ENCODE results near the gene MRPS34.

Gene MRPS34

DNA sequence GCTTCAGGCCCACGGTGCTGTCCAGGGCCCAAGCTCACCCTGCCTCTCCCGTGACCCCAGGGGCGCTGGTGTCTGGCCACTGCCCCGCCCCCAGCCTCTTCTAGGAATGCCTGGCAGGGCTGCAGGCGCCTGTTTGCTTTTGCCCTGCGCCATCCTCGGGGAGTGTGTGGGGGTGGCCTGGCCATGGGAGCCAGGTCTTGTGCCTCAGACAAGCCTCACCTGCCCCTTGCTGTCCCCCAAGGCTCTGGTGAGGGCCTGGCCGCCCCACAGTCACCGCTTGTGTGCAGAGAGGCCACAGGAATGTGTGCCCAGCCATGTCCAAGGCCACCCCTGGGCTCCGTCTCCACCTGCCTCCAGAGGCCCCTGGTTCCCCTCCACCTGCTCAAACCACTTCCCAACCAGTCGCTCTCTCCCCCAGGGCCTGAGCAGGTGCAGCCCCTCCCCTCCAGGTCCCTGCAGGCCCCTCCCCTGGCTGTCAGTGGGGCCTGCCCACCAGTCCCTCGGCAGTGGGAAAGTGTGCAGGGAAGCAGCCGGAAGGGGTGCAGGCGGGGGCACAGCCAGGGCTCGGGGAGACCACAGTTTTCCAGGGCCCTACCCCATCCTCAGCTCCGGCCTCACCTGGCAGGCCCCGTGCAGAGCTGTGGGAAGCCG is 21.4 kb upstream of the MRPS34 start:
- DNase-seq (ENCODE audit: low spot score): no peak

DNA sequence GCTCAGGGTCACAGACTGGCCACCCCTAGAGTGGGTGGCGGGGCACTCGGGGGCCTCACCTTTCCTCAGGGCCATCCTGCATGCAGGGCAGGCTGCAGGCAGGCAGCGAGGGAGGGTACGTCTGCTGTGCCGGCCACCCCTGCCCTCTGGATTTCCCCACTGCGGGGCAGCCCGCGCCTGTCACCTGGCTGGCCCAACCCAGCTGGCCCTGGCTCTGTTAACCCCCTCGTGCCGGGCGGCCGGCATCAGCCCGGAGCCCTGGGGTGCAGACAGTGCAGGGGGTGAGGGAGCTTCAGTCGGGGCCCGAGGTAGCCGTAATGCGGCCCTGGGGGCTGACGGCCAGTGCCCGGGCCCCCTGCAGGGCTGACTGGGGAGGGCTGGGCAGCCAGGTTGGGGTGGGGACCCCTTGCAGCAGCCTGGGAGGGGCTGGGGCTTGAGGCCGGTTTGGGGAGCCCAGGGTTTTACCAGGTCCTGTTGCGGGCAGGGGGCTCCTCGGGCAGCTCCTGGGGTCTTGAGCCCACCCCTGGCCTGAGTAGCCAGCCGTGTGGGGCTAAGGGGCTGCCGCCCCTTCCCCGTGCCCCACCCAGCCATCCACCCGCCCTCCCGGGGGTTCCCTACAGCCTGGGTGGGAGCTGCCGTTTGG is 20.8 kb upstream of the MRPS34 start, which contains the start of gene IGFALS:
IGFALS (minus strand) TSS at position 128 of the 643 bp plus-strand sequence; CDS start at position 75, 53 bp downstream.
- DNase-seq (ENCODE audit: low spot score): no peak

DNA sequence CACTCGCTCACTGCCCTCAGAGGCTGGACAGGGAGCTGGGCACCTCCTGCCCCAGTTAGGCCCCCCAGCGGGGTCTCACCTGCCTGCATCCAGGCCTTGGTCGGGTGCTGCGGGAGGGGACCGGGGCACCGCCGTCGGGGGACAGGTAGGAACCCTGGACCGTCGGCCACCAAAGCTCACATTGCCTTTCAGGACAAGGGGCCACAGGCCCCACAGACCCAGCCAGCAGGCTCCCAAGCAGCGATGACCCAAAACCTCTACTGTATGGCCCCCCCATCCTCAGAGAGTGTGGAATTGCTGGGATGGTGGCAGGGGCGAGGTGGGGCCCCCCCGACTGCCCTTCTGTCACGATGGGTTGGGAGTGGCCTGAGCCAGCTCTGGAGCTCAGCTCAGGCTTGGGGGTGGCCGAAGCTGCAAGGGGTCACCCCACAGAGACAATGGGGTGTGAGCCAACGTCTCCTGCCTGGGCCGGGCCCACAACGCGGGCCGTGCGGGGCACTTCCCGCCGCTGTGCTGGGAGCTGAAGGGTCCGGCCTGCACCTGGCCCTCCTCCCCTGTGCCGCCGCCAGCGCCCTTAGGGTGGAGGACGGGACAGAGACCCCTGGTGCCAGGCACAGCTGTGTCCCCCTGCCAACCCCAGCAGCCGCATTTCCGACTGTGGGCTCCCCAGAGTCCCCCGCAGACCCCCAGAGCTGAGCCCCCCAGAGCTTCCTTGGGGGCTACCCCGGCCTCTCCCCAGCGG is 20.1 kb upstream of the MRPS34 start:
- DNase-seq (ENCODE audit: low spot score): no peak

DNA sequence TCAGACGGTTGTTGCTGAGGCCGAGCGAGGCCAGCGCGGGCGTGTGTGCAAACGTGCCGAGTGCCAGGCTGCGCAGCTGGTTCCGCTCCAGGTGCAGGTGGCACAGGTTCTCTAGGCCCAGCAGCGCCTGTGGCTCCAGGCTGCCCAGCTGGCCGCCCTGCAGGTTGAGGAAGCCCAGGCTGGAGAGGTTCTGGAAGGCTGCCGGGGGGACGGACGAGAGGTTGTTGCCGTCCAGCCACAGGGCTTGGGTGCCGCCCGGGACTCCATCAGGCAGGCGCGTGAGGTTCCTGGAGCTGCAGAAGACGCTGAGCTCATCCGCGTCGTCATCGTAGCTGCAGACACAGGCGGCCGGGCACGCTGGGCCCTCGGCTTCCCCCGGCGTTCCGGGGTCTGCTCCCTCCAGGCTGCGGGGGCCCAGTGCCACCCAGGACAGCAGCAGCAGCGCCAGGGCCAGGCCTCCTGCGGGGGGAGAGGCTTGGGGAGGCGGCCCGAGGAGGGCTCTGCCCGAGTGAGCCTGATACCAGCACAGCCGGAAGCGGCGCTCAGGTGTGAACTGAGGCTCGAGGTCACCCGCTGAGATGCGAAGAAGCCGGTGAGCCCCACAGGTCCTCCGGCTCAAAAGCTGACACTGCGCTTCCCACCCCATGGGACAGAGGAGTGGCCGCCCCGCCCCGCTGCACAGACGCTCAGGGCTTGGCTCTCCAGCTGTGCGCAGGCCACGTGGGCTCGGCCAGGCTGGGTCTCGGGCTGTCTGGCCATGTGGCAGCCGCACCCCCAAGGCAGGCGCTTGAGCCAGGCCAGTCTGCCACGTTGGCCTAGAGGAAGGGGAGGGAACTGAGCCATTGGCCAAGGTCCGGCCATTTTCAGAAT is 19.2 kb upstream of the MRPS34 start:
- no peak for DNase-seq (ENCODE audit: low spot score)

DNA sequence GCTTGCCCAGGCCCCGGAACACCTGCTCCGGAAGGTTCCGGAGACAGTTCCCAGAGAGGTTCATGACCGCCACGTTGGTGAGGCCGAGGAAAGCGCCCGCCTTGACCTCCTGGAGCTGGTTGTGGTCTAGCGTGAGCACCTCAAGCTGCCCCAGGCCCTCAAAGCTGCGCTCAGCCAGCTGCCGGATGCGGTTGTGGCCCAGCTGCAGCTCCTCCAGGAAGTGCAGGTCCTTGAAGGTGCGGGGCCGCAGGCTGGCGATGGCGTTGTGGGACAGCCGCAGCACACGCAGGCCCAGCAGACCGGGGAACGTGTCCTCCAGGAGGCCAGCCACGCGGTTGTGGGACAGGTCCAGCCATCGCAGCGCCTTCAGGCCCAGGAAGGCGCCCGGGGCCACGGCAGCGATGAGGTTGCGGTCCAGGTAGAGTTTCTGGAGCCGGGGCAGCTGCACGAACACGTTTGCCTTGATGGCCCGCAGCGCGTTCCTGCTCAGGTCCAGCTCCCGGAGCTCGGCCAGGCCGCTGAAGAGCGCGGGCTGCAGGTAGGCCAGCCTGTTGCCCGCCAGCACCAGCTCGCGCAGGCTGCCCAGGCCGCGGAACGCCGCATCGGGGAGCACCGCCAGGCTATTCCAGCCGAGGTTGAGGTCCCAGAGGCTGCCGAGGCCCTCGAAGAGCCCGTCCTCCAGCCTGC is 18.5 kb upstream of the MRPS34 start:
- no peak for DNase-seq (ENCODE audit: low spot score)

DNA sequence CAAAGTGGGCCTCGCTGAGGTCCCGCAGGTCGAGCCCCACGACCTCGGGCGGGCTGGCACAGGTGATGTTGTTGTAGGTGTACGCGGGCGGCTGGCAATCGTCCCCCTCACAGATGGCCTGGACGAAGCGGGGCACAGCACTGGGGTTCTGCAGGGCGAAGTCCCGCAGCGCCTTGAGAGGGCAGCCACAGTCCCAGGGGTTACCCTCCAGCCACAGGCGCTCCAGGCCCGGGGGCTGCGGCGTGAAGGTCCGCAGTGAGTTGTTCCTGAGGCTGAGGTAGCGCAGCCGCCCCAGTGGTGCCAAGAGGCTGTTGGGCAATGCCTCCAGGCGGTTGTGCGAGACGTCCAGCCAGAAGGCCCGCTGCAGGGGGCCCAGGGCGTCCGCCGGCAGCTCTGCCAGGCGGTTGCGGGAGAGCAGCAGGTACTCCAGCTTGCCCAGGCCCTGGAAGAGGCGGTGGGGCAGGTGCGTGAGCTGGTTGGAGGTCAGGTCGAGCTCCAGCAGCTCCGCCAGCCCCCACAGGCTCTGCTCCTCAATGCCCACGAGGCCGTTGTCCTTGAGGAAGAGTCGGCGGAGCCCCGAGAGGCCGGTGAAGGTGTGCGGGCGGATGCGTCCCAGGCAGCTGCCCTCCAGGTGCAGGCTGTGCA is 17.8 kb upstream of the MRPS34 start:
- no peak for DNase-seq (ENCODE audit: low spot score)

DNA sequence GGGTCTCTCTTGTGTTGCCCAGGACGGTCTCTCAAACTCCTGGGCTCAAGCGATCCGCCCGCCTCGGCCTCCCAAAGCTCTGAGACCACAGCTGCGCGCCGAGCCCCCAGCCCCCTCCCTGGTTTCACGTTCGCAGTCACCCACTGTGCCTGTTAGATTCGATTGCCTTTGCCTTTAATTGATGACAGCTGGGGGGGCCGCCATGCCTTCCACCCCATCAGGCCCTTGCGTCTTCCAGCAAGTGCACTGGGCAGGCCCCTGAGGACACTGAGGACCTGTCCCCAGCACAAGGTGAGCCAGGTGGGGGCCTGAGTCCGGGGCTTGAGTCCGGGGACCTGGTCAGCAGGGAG is 17.3 kb upstream of the MRPS34 start:
- no peak for DNase-seq (ENCODE audit: low spot score)

DNA sequence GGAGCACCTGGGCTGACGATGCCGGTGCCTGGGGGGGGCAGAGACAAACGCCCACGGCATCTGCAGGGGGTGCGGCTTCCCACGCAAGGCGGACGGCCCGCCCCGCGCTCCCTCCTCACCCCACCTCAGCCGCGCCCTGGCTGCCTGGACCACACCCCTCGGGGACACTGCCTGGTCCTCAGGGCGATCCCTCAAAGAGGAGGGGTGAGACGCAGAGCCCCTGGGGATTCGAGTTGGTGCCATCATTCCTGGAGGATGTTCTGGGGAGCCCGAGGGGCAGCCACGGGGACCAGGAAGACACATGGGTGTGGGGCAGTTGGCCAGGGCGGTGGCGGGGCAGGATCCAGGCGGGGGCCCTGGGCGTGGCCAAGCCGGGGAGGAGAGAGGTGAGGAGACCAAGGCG is 16.7 kb upstream of the MRPS34 start:
- no peak for DNase-seq (ENCODE audit: low spot score)

DNA sequence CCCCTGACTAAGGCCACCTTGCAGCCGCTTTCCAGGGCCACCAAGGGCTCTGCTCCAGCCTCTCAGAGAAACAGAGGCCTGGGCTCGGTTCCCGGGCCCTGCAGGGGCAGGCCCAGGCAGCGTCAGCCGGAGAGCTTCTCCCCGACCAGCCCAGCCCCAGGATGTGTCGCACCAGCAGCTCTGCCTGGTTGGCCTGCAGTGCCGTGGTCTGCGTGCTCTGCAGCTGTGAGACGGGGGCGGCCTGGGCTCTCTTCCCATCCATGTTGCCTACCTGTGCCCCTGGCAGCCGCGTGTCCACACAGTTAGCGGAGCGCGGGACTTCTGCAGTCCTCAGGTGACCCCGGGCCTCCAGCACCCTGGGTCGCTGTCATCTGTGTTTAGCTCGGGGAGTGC is 15.8 kb upstream of the MRPS34 start:
- DNase-seq (ENCODE audit: low spot score): no peak

DNA sequence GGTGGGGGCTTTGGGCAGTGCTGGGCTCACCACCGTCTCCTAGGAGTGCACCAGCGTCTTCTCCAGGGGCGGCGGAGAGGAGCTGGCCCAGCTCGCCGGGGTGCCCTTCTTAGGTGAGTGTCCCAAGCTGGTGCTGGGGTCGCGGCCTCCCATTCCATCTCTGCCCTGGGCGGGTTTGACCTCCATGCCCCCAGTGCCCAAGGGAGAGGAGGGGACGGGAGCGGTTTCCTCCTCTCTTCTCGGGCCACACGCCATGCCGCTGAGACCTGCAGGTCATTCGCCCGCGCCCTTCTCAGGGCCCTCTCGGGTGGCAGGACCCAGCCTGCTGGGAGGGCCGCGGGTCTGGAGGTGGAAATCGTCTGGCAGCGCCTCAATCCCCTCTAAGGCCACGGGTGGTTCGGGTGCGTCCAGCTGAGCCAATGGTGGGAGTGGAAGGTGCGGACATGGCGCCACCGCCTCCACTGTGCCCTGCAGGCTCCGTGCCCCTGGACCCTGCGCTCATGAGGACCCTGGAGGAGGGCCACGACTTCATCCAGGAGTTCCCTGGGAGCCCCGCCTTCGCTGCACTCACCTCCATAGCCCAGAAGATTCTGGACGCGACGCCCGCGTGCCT is 15.3 kb upstream of the MRPS34 start:
- DNase-seq (ENCODE audit: low spot score): no peak

DNA sequence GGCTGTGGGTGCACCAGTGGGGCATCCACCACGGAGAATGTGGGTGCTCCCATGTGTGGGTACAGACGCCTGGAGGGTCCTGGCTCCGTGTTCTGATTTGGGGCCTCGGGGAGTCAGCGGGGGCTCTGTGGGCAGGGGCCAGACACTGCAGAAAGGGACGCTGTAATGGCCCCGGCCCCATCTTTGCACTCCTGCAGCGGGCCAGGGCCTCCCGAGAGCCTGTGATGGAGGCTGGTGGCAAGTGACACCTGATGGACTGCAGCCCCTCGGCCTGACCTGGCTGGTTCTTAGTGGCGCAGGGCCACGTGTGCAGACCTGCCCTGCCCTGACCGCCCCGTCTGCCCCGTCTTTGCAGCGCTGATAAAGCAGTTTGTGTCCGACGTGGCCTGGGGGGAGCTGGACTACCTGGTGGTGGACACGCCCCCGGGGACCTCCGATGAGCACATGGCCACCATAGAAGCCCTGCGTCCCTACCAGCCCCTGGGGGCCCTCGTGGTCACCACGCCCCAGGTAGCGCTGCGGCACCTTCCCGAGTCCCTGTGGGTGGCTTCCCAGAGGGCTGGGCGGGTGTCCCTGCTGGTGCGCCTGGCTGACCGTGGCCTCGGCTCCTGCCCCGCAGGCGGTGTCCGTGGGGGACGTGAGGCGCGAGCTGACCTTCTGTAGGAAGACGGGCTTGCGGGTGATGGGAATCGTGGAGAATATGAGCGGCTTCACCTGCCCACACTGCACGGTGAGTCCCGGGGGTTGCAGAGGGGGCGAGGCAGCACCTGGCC is 14.6 kb upstream of the MRPS34 start:
- DNase-seq (ENCODE audit: low spot score): no peak

DNA sequence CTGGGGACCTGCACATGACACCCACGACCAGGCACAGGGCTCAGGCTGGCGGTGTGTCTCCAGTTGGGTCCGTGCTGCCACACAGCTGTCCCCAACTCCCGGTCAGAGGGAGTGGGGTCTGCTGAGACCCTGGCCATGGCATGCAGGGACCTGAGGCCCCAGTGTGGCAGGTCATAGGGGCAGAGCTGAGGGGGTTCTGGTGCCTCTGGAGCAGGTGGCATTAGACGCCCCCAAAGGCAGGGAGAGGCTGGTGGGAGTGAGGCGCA is 14.1 kb upstream of the MRPS34 start:
- DNase-seq (ENCODE audit: low spot score): no peak

DNA sequence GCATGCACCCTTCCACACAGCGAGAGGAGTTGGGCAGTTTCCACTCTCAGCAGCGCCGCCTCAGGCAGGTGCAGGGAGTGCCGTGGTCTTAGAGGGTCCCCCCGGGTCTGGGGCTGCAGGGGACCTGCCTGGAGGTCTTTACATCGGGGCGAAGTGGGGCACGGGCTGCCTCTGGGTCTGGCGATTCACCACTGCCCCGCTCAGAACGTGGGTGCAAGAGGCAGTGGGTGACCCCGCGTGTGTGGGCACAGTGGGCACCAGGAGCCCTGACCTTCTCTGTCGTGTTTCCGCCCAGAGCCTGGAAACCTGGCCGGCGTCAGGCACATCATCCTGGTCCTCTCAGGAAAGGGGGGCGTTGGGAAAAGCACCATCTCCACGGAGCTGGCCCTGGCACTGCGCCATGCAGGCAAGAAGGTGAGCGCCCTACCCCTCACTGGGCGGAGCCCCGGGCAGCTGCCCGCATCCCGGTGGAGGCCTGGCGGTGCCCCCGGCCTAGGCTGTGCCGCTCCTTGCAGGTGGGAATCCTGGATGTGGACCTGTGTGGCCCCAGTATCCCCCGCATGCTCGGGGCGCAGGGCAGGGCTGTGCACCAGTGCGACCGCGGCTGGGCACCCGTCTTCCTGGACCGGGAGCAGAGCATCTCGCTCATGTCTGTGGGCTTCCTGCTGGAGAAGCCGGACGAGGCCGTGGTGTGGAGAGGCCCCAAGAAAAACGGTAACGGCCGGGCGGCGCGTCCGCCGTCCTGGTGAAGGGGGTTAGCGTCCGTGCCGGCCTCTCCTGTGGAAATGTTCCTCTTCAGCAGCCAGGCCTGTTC is 13.5 kb upstream of the MRPS34 start:
- no peak for DNase-seq (ENCODE audit: low spot score)

DNA sequence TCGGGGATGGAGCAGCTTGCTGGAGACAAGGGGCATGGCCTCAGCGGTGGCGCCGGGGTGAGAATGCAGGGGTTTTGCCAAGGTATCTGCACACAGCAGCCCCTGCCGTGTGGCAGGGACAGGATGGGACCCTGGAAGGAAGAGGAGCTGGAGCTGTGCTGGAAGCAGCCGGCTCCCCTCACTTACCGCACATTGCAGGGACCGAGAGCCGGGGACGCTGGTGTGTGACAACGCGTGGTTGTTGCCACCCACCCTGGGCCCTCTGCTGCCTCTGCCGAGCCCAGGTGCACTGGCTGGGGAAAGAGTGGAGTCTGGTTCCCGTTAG is 12.9 kb upstream of the MRPS34 start:
- no peak for DNase-seq (ENCODE audit: low spot score)

DNA sequence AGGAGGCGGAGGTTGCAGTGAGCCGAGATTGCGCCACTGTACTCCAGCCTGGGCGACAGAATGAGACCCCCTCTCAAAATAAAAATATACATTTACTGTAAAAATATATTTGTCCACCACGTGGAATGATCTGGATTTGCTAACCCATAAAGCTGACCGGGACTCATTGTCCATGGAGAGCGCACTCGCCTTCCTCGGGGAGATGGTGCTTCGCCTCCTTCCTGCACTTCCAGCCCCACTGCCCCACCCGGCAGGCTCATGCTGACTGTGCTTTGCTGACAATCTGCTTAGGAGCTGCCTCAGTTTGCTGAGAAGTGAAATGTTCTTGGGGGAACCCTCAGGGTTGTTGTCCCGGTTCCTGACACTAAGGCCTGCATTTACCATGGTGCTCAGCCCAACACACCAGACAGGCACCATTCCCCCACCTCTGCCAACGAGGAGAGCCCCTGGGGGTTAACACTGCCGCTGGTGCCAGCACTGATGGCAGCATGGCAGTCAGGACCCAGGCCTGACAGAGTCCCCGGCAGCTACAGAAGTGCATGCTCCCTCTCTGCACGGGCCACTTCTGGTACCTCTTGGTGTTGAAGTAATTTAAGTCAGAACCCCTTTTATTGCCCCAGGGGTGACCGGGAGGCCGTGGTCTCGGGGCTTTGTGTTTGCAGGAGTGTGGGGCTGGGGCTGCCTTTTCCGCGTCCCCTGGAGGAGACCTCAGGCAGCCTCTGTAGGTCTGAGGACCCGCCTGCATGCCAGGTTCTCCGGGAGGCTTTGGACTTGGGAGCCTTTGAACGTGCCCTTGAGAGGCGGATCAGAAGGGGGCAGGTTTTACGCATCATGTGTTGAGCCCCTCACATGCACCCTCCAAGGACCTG is 12.3 kb upstream of the MRPS34 start:
- no peak for DNase-seq (ENCODE audit: low spot score)

DNA sequence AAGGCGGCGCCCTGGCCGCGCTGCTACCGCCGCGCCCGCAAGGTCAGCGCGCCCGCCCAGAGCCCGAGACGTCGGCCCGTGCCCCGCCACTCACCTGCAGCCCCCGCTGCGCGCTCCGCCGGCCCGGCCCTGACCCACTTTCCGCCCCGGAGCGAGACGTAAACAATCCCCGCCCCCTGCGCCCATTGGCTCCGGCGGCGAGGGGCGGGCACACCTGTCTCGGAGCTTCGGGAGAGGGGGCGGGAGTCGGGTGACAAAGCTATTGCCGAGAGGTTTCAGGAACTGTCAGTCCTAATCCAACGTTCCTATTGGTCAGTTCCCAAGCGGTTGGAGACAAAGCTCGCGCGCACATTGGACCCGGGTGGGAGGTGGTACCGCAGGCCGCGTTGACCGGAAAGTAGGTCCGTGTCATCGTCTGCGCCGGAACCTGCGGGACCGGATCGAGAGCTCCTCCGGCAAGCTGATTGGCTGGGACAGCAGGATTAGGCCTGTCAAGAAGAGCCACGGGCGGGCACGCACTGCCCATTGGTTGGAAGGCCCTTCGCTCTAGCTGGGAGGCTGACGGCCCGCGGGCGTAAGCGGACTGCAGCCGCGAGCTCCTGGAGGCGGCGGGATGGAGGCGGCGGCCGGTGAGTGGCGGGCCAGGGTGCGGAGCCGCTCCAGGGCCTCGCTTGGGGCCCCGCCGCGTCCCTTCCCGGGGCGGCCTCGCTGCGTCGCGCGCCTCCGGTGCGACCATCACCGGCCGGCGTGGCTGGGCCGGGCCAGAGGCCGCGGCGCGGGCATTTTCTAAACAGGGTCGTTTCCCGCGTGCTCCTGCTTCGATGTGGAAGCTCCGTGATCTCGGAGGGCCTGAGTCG is 9.7 kb upstream of the MRPS34 start, which contains the start of the genes NUBP2 and SPSB3:
NUBP2 (plus strand) TSS at position 553 of the 857 bp plus-strand sequence; CDS start at position 614, 61 bp downstream.
SPSB3 (minus strand) TSS at position 164 of the 857 bp plus-strand sequence. CDS start 1,088 bp downstream, outside the sequence.
- peak; percentile 99 for DNase-seq (ENCODE audit: low spot score)

DNA sequence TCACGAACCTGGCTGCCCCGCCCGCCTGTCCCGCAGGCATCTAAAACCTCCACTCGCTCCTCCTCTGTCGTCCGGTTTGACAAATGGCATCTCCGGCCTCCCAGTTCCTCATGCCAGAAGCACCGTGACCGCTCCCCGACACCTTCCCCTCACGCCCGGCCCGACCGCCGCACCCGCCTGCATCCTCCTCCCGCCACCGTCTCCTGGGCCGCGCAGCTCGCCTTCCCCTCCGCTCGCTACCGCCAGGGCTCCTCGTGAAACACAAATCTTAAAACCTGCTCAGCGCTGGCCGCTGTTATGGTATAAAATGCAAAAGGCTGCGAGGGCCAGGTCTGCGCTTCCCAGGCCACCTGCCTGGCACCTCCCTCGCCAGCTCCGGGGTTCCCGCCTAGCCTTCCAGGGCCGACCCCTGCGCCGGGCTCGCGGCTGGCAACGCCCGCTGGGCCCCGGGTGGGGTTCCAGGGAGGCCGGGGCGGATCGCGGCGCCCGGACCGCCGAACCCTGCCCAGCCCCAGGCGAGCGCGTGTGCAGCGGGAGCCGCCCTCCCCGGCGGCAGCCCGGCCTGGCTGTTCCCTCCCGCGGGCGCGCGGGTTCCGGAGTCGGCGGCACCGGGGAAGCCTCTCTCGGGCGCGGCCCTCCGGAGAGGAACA is 8.9 kb upstream of the MRPS34 start:
- peak; percentile 65 for DNase-seq (ENCODE audit: low spot score)
